Upper lobe of right lung (tissue), 1 donor: ENCODE data around the gene GNAO1. TPM values are rescaled to one million over a fixed set of nuclear protein-coding genes. Genes with fewer than 3 reads are reported as not detected.

Experiments
- ATAC-seq: fragments of 200-7000 bp; cut with Tn5 transposase; one replicate; pipeline ENCODE4 v1.9.1; 2020; ENCODE audit warnings: mild to moderate bottlenecking, moderate library complexity
- DNase-seq: peaks from one replicate; pipeline ENCODE4 v3.0.0-alpha.2; 2020
- H3K27ac ChIP-seq: fragments of 200-600 bp; one replicate; pipeline ENCODE4 v1.8.0; 2022
- H3K27me3 ChIP-seq: fragments of 200-600 bp; one replicate; pipeline ENCODE4 v1.8.0; 2022; ENCODE audit warnings: mild to moderate bottlenecking
- H3K36me3 ChIP-seq: fragments of 200-600 bp; one replicate; pipeline ENCODE4 v1.8.0; 2022
- H3K4me1 ChIP-seq: fragments of 200-600 bp; one replicate; pipeline ENCODE4 v1.8.0; 2022
- H3K4me3 ChIP-seq: fragments of 200-600 bp; one replicate; pipeline ENCODE4 v1.8.0; 2022; ENCODE audit warnings: mild to moderate bottlenecking
- H3K9me3 ChIP-seq: fragments of 200-600 bp; one replicate; pipeline ENCODE4 v1.8.0; 2022
- intact Hi-C: fragments of 100-400 bp; cut with DNase I; formaldehyde crosslinking; loops from one replicate; pipeline ENCODE4 v1.11.0; 2022
- total RNA-seq: library from RNA; stranded (reverse); fragmentation: NEBNext Ultra II Directional; extraction: Animal tissue kit (Norgen Biotek cat#: 25700); gene quantifications from one replicate; pipeline ENCODE4 v1.2.1, GENCODE V29; 2021
- TF ChIP-seq, protein P1 (sequence below): fragments of 200-600 bp; IDR thresholded peaks from one replicate; pipeline ENCODE4 v1.8.0; 2022; ENCODE audit warnings: antibody characterized with exemption
- donor health status: DM: no; HTN: yes; CAD: no; lungs with severe emphysema.

The GNAO1 gene
- total RNA-seq, 1 donor from 2014 or later, result 1.8 TPM

DNA sequence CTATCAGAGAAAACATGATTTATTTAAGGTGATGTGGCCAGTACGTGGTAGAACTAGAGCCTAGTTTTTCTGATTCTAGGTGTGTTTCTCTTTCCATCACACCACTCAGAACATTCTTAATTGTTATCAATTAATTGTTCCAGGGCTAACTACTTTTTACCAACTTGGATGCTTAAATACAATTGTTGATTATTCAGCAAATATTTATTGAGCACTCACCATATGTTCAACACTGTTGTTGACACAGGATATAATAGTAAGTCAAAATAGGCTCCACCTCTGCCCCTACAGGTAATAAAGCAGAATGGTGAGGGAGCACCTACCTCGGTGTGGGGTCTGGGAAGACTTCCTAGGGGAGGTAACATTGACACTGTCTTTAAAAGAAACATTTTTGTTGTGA lies 16.1 kb downstream of the GNAO1 start:
- no peaks in the 10 kb centered on the region for H3K9me3 ChIP-seq
- H3K36me3 ChIP-seq, result no peaks in the 10 kb centered on the region
- H3K4me3 ChIP-seq, result no peak overlapping the region
- TF ChIP-seq, protein P1, sequence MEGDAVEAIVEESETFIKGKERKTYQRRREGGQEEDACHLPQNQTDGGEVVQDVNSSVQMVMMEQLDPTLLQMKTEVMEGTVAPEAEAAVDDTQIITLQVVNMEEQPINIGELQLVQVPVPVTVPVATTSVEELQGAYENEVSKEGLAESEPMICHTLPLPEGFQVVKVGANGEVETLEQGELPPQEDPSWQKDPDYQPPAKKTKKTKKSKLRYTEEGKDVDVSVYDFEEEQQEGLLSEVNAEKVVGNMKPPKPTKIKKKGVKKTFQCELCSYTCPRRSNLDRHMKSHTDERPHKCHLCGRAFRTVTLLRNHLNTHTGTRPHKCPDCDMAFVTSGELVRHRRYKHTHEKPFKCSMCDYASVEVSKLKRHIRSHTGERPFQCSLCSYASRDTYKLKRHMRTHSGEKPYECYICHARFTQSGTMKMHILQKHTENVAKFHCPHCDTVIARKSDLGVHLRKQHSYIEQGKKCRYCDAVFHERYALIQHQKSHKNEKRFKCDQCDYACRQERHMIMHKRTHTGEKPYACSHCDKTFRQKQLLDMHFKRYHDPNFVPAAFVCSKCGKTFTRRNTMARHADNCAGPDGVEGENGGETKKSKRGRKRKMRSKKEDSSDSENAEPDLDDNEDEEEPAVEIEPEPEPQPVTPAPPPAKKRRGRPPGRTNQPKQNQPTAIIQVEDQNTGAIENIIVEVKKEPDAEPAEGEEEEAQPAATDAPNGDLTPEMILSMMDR, result no peak
- intact Hi-C loops, result no loop called here
- H3K4me1 ChIP-seq, result peaks cover 10% of the 10 kb centered on the region
- ATAC-seq (no peak), DNase-seq (no peak)
- H3K27ac ChIP-seq, result no peak overlapping the region
- no peaks in the 10 kb centered on the region for H3K27me3 ChIP-seq

DNA sequence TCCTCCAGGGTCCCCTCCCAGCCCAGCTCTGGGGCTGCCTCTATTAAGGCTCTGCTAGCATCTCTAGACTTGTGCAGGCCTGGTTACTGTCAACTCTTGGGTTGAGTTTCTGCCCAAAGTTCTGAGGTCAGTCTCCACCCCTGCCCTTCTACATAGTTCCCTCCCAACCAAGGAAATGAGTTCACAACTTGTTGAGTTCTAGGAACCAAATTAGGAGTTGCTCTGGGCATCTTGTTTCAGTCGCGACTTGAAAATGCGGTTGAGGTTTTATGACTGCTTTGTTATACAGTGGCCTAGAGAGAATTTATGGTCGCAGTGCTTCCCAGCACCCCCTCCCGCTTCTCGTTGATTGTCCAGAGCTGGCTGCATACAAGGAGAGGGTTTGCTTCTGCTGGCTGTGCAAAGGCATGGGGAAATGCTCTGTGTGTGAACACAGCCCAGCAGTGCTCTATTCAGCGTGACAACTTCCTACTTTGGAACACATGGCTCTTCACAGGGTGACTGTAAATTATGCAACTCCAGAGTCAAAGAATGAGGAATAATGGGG lies 20.2 kb downstream of the GNAO1 start:
- DNase-seq (no peak), ATAC-seq (peak; percentile 81)
- peaks cover 10% of the 10 kb centered on the region for H3K4me1 ChIP-seq
- TF ChIP-seq, protein P1, result no peak
- intact Hi-C loops, result no loop called here
- H3K4me3 ChIP-seq, result no peak overlapping the region
- no peak overlapping the region for H3K27ac ChIP-seq
- H3K36me3 ChIP-seq, result no peaks in the 10 kb centered on the region
- no peaks in the 10 kb centered on the region for H3K27me3 ChIP-seq
- no peaks in the 10 kb centered on the region for H3K9me3 ChIP-seq

DNA sequence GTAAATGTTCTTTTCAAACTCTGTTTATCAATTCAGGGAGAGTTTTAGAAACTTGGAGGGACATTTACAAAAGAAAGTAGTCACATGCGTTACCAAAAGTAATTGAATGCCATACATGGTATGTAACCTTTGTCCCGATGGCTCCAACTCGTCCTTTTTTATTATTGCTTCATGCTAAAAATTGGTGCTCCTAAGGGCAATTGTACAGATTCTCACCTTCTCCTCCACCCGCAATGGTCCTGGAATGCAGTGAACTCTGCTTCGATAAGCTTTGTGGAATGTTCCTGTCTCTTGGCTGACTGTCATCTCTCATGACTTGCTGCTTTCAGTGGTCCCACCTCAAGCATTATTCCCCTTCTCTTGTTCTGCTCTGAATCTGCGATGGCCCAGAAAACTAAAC lies 20.9 kb downstream of the GNAO1 start:
- Histone ChIP-seq H3K4me1 (peaks cover 10% of the 10 kb centered on the region), H3K9me3 (no peaks in the 10 kb centered on the region), H3K36me3 (no peaks in the 10 kb centered on the region), H3K27me3 (no peaks in the 10 kb centered on the region), H3K4me3 (no peak overlapping the region), H3K27ac (no peak overlapping the region)
- TF ChIP-seq, protein P1, result no peak
- intact Hi-C loops, result no loop called here
- ATAC-seq (no peak), DNase-seq (no peak)

DNA sequence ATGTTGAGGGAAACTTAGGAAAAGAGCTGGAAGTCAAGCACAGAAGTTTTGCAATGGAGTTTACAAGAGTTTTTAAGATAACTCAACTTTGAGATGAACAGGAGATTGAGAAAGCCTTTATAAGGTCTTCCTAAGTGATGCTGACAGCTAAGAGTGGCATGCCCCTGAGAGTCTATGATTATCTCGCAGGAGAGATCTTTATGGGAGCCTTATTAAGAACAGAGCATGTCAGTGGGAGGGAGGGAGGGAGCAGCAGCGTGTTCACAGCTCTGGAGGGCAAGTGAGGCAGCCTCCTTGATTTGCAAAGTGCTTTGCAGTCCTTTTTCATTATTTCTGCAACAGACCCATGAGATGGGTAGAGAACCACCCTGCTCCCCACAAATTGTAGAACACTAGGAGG lies 30.7 kb downstream of the GNAO1 start:
- intact Hi-C loops, result no loop called here
- no peak for DNase-seq

DNA sequence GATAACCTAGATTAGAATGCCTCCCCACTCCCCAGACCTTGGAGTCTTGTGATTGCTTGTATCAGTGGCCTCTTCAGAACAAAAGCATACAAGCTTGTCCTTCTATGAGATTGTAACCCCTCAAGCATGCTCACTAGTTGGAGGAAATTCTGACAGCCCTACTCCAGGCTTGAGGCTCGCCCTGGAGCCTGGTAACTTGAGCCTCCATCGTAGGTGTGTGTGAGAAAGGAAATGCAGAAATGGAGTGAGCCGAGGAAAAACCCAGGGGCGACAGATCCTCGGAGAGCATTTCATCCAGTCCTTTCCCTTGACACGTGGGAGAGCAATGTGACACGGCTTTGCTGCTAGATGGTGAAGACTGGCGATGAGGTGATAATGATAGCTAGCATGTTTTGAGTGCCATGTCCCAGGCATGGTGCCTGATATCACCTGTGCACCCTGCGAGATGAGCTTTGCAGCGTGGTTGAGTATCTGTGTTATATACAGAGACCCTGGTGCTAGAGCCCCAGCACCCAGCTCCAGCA lies 31.2 kb downstream of the GNAO1 start:
- no peak overlapping the region for H3K4me3 ChIP-seq
- DNase-seq, result no peak
- H3K4me1 ChIP-seq, result no peaks in the 10 kb centered on the region
- H3K9me3 ChIP-seq, result no peaks in the 10 kb centered on the region
- TF ChIP-seq, protein P1, result no peak
- no peak overlapping the region for H3K27ac ChIP-seq
- H3K36me3 ChIP-seq, result no peaks in the 10 kb centered on the region
- ATAC-seq, result no peak
- intact Hi-C loops, result no loop called here
- no peaks in the 10 kb centered on the region for H3K27me3 ChIP-seq

More for the DNA sequence above, 30.7 kb downstream of the GNAO1 start:
- no peaks in the 10 kb centered on the region for H3K4me1 ChIP-seq
- H3K27me3 ChIP-seq, result no peaks in the 10 kb centered on the region
- H3K4me3 ChIP-seq, result no peak overlapping the region
- no peaks in the 10 kb centered on the region for H3K9me3 ChIP-seq
- no peak overlapping the region for H3K27ac ChIP-seq
- no peak for ATAC-seq
- TF ChIP-seq, protein P1, result no peak
- no peaks in the 10 kb centered on the region for H3K36me3 ChIP-seq
